HG03442 (cell line): ENCODE results near the gene SLC35F1.

Experiments used
- ATAC-seq: cut with Tn5 transposase; IDR thresholded peaks from one replicate; pipeline ENCODE4 v1.9.1; 2021; ENCODE audit warnings: mild to moderate bottlenecking, moderate library complexity; ENCODE audit not compliant: unreplicated experiment

SLC35F1 gene

DNA sequence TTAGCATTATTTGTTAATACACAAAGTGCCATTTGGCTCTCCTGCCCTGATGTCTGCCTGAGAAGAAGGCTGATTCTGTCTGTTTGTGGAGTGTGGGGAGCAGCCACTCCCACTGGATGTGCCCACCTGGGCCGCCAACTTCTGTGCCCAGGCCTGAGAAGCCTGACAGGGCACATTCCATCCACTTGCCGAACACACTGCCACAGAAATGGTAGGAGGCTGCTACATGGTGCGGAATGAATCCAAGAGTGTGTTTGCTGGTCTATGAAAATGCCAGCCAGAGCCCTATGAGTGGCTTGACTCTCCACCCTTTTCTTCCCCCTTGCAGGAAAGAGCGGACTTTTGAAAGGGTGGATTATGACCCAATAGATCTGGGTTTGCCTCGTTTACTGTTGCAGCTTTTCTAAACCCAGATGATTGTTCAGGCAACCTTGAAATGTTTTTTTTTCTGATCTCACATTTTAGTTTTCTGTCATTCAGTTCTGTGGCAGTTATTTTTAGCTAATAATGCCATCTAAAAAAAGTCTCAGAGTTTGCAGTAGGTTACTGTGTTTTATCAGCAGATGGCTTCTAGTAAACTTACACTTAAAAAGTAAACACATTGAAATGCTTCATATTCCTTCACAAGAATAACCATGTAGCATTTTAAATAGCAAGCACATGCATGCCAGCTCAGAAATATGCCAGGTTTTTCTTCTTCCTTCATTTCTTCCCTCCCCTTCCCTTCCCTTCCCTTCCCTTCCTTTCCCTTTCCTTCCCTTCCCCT is 196.5 kb downstream of the SLC35F1 start:
- no peak for ATAC-seq

DNA sequence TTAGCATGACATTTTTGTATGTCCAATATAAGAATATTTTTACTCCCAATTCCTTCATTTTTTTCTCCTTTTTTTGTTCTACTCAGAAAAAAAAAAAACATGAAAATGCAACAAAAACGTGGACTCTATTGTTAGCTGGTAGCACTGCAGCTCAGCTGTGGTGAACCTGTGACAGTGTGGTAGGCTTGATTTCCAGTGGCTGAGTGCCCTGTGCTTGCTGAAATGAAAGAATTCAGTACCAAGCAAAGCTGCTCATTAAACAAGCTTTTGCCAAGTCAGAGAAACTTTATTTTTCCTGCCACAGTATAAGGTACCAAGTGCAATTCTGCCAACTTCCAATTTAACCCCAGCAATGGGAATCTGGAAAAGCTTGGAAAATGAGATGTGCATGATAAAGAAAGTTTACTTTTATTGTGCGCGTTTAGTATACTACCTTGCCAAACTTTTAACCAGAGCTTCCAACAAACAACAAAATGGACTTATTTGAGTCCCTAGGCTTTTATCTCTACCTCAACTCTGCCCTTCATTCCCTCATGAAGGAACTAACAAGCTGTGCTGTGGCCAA is 215.2 kb downstream of the SLC35F1 start:
- no peak for ATAC-seq

DNA sequence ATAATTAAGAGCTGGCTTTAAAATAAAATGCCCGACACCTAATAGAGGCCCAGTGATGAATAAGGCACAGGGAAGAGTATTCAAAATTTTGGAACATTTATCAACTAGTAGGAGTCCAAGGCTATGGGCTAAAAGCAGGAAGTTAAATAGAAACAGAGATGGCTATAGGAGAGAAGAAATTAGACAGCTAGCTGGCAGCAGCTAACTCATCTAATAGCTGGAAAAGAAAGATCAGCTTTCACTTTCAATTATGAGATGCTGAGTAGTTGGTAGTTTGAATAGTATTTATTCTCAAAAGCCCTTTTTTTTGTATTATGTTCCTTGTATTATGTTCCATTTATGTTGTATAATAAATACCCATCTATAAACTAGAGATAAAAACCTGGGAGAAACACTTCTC is 215.7 kb downstream of the SLC35F1 start:
- no peak for ATAC-seq

DNA sequence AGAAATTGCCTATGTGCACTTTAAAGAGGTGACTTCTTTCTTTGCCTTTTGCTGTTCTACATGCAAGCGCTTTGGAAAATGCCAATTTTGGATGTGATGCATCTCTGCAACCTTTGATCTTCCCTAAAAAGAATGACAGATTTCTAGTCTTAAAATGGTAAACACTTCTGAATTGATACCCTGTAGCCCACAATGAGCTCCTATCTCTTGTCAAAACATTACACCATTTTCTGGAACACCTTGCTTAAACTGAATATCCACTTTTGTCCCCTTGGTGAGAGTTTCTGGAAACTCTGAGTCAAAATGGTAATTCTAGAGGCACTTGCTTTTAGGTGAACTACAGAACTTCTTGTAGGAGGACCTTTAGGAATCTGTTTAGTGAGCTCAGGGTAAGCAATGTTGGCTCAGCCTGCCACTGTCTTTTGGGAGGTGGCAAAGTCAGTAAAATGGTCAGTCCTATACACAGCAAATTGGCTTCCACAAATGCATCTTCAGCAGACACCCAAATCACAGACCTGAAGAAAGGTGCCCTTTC is 216.5 kb downstream of the SLC35F1 start:
- ATAC-seq: no peak

DNA sequence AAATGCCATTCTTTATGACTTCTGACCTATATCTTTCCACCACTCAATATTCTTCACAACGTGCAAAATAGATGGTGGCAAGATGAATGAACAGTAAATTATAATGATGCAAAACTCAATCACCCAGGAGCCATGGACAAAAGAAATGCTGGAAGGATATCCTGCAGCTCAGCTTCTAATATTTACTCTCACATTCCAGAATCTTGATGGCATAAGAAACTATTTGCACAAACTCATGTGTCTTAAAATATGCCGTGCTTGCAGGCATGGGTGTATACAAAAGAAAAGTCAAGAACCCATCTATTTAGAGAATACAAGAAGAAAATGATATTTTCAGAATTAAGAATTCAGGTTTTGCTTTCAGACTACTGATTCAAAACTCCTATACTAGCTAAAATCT is 217.8 kb downstream of the SLC35F1 start:
- ATAC-seq: no peak

DNA sequence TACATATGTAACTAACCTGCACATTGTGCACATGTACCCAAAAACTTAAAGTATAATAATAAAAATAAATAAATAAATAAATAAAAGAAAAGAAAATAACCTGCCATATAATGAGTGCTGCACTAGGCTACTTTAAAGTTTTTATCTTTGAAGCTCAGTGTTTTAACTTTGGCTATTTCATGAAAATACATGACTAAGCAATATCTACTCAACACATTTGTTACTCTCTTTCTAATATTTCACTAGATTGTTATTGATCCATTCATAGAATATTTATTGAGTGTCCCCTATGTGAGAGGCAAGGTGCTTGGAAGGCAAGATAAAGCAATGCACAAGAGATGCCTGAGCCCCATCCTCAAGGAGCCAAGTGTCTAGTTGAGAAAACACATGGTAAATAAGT is 221.7 kb downstream of the SLC35F1 start:
- ATAC-seq: no peak

DNA sequence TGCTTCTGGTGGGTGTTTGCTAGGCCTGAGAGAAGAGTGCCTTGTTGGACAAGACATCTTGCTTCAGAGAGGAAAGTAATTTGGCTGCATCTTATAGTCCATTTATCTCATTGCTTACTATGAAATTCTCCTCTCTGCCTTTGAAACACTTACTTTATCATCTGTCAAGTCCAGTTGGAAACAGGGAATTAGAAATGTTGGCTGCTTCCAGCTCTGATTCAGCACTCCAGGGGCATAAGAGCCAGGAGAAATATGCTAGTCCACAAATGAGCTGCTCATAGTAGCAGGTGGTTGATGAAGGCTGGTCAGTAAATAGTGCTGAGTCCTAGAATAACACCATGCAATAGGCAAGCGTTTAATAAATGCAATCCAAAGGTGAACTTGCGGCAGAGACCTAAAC is 227.1 kb downstream of the SLC35F1 start:
- no peak for ATAC-seq

DNA sequence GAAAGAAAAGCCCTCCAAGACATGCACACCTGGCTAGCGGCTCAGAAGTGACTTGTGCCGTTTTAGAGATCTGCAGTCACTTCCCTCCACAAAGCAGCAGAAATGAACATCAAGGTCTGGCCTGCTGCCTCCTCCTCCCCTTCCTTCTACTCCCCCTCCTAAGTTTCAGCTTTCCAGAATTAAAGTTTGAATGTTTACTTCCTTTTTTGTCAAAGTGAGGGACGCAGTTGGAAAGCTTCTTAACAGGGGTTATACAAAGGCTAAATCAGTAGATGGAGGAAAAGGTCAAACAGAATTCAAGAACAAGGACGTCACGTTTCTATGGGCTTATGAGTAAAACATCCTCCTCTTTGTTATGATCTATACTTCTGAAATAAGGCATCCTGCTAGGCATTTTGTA is 227.7 kb downstream of the SLC35F1 start:
- ATAC-seq: no peak

DNA sequence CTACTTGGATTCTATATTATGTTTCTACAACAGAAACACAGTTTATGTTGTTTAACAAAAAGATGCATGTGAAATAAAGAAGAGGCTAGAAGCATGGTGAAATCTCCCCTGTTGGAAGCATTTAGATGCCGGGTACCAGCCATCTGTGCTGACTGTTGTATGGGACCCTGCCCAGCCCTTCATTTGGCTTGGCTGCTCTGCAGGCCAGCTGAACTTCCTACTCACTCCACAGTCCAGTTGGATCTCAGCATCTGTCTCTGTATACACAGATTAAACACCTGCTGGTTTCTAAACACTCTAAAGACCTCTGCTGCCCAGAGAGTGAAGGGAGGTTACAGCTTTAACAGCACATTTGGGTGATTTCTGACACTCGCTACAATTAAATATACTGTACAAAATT is 228.3 kb downstream of the SLC35F1 start:
- no peak for ATAC-seq

DNA sequence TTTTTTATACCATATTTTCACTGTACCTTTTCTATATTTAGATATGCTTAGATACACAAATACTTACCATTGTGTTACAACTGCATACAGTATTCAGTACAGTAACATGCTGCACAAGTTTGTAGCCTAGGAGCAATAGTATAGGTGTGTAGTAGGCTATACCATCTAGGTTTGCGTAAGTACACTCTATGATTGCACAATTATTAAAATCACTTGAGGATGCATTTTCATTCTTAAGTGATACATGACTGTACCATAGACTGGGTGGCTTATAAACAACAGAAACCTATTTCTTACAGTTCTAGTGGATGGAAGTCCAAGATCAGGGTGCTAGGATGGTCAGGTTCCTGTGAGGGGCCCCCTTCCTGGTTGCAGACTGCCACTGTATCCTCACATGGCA is 234.1 kb downstream of the SLC35F1 start:
- ATAC-seq: no peak

DNA sequence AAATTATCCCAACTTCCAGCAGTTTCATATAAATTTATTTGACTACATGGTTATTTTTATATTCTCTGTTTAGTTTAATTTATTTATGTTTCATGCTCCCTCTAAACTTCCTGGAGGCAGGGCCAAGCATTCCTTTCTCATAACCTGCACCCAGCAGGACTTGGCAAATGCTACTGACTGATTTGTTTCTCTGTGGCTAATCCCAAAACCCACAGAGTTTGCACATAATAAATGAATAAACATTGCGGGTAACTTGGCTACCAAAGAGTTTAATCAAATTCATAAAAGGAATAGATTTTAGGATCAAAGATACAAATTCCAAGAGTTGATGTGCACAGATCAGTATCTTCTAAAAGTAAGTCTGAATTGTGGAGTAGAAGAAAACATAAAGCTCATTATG is 239.5 kb downstream of the SLC35F1 start:
- ATAC-seq: no peak

DNA sequence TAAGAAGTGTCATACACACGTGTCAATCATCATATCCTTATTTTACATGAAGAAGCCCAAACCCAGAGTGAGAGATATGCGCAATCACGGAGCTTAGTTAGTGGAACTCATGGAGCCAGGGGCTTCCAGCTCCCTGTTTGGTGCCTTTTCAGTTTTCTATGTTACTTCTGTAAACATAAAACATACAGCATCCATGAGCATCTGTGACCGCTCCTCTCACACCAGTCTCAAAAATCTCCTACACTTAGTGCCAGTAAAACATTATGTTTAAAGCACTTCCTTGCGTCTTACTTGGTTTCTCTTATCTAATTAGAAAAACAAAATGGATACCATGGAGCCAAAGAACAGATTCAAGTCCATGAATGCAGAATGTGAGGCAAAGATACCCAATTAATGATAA is 240.4 kb downstream of the SLC35F1 start:
- no peak for ATAC-seq

DNA sequence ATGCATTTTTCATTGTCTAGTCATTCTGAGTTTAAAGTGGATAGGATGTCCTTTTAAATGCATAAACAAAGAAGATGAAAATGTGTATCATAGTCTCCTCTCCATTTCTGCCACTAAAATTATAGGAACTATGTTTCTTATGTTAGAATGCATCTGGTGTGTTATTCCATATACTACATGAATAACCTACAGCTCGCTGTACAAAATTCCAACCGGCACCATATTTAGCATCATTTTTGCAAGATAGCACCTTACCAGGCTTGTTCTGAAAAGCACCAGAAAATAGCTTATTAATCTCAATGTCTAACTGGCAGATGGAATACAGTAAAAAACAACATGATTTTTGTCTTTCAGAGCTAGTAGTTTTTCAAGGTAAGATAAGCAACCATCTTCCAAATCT is 241.5 kb downstream of the SLC35F1 start:
- no peak for ATAC-seq

DNA sequence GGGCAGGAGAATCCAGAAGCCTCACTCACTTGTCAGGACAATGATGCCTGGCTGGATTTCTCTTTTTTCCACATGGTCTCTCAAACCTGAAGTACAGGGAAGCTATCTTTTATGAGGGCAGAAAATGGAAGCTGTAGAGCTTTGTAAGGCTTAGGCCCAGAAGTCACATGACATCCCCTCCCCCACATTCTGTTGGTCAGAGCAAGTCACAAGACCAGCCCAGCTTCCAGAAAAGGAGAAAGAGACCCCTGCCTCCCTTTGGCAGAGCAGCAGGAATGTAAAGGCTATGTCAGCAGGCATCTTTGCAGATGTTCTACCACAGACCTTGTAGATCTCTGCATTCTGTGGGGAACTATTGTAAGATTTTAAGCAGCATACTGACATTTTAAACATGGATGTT is 245.5 kb downstream of the SLC35F1 start:
- ATAC-seq: no peak

DNA sequence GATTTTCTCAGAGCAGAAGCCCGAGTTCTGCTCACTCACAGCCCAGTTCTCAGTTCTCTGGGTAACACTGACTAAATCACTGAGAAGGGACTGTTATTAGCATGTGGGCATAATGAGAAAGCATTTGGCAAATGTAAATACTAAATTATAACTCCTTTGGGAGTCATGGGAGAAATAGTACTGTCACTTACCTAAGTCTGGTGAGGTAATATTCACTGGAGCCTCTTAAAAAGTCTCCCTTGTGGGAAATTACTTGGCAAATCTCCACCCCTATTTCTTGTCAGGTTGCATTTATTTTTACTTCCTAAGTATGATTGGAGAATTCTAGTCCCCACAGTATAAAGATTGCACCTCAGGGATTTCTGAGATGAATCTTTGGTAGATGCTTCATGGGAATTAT is 254.3 kb downstream of the SLC35F1 start:
- ATAC-seq: no peak

DNA sequence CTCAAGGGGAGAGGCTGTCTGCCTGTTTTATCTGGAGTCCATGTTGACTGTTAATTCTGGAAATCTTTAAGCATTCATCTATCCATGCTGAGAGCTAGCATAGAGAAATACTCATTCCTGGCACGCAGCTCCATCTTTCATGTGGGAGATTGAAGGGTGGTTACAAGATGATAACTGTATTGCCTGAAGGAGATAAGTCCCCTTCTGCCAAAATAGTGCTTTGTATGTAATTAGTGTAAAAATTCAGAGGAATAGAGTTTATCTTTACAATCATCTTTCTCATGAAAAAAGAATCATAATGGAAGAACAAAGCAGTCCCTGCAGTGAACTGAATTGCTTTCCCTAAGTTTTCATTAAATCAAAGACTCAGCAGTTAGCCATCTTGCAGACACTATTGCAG is 256.5 kb downstream of the SLC35F1 start:
- ATAC-seq: no peak

DNA sequence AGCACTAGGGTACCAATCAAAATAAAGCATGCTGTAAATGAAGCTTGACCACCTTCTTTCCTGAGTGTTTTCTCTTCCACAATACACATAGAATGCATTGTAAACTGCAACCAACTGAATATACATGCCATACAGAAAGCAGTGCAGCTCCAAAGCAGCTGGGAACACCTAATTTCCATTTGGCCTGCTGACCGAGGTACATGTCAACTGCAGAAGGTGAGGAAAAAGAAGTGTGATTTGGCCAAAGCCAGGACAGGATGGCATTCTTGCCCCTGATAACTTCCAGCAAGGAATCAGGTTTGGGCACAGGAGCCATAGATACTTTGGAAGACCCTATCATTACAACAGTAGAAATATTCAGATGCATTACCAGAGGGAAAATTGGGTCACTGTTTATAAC is 258.4 kb downstream of the SLC35F1 start:
- ATAC-seq: no peak

DNA sequence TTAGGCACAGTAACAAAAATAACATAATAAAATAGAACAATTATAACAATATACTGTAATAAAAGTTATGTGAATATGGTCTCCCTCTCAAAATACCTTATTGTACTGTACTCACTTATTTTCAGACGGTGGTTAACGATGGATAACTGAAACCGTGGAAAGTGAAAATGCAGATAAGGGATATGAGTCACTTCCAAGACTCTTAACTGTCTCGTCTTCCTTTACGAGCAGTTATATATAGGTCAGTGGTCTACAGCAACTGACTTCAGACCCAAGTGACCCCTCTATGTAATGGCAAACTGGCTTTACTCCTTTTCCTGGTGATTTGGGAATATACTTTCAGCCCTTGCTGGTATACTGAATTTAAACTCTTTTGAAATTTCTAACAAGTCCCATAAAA is 261.4 kb downstream of the SLC35F1 start:
- ATAC-seq: no peak

DNA sequence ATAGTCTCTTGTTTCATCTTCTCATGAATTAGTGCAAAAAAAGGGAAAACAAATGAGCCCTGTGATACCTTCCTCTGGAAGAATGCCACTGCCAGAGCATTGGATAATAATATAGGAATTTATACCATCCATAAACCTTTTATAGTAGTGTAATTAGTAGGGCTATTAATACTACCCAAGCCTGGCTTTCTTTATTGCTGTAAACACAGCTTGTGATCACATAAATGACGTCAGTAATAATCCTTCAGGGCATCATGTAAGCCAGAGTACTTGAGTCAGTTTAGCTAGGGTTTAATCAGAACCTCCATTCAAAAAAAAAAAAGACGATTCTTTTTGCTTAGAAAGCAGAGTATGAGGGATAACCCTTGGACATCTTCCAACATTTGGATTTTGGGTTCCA is 264.8 kb downstream of the SLC35F1 start:
- ATAC-seq: no peak

DNA sequence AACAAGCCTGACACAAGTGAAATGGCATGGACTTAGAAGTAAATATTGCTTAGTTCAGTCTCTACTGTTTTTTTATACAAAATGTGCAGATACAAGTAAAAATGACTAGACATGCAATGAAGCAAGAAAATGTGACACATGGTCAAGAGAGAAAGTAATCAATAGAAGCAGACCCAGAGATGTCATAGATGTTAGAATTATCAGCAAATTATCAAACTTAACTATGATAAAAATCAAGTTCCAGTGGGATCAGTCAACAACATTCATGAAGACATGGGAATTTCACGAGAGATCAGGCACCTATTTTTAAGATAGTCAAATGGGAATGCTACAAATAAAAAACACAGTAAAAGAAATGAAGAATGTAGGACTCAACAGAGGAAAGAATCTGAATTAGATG is 267.0 kb downstream of the SLC35F1 start:
- no peak for ATAC-seq

DNA sequence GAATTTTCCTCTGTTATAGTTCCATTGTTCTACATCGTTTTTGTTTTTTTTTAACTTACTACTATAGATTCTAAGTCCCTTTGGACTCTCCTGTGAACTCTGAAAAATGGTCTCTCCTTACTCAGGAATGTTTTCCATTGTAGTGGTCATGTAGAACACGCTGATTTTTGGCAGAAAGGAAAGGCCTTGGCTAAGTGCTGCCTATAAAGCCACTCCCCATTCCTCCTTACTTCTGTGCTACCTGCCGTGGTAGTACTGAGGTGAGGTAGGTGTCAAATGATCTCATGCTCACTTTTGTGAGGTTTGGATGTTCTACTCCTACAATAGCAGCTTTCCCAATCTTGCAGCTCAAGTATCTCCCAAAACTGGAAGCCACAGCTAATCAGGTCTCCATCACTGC is 270.7 kb downstream of the SLC35F1 start:
- ATAC-seq: no peak

DNA sequence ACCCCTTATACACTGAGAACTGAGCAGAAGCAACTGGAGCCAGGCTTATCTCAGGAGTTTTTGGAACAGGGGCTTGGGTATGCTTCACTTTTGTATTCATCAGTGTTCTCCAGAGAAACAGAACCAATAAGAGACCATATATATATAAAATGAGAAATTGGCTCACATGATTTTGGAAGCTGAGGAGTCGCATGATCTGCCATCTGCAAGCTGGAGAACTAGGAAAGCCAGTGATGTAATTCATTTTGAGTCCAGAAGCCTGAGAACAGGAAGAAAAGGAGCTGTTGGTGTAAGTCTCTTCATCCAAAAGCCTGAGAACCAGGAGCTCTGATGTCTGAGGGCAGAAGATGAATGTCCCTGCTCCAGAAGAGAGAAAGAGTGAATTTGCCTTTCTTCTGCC is 272.0 kb downstream of the SLC35F1 start:
- ATAC-seq: no peak
